BJ (cell line): ENCODE data around the gene PLA2R1. TPM values are rescaled to one million over a fixed set of nuclear protein-coding genes. Genes with fewer than 3 reads are reported as not detected.

Experiments
- CTCF ChIA-PET: fragments of 350-600 bp; formaldehyde crosslinking; extraction: SDS; loops from one replicate; lab custom pipeline; 2021; ENCODE audit warnings: antibody characterized with exemption, inconsistent platforms; lab: Yijun Ruan, JAX
- POLR2A ChIA-PET: fragments of 300-600 bp; sonication (Branson Sonifier 250); formaldehyde crosslinking; extraction: SDS; loops from one replicate; lab custom pipeline; 2021; ENCODE audit warnings: antibody characterized with exemption; lab: Charles Lee
- DNase-seq: peaks from one replicate; pipeline ENCODE4 v3.0.0-alpha.2; 2011; ENCODE audit warnings: low read depth
- H3K27me3 ChIP-seq: 2 replicates; pipeline ENCODE4 v1.6.0; 2011; ENCODE audit warnings: low read length; ENCODE audit not compliant: control insufficient read depth, insufficient read depth
- H3K36me3 ChIP-seq: 2 replicates; pipeline ENCODE4 v1.5.1; 2011; ENCODE audit warnings: low read length; ENCODE audit not compliant: control insufficient read depth, insufficient read depth
- H3K4me3 ChIP-seq: 2 replicates; pipeline ENCODE4 v1.5.1; 2011; ENCODE audit warnings: low read depth, mild to moderate bottlenecking, control low read depth, low read length
- polyA plus RNA-seq: library from polyadenylated mRNA; depleted of rRNA; stranded (reverse); fragments of >200 nt; gene quantifications from 2 replicates; pipeline ENCODE4 v1.2.3, GENCODE V29; 2011
- TF ChIP-seq, protein P1 (sequence below): IDR thresholded peaks from 2 replicates; pipeline ENCODE4 v1.5.1; 2011; ENCODE audit warnings: low read depth, mild to moderate bottlenecking, control low read depth, inconsistent platforms, low read length, moderate library complexity; ENCODE audit not compliant: insufficient read depth

Gene PLA2R1
- polyA plus RNA-seq, 1 experiment = 9.5 TPM

DNA sequence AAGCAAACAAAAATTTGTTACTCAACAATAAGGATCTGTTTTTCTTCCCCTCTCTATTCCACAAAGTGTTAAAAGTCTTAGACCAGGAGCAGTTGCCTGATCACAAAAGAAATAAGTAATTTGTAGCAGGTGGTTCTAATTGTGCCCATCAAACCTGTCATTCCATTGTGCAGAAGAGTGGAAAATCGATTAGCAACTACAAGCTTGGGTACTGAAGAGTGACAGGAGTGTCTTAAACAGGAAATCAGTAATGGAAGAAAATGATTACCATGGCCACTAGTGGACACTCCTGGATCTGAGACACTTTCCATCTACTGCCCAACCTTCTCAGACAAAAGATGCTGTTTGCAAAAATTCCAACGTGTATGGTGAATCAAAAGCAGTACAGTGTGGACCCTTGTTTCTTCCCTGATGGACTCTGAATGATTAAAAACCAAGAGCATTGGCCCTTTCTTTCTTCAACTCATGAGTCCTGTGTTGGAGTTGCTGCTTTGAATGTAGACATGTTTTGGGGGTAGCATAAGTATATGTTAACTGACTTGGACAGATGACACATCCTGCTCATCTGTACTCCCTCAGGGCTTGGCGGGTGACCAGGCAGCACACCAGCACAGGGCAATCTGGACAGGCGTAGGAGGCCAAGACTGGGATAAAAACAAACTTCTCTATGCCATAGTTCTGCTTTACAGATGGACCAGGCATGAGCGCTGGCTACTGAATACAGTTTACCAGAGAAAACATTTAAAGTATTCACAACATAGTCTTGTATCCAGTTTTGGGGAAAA is 51.9 kb downstream of the PLA2R1 start:
- Histone ChIP-seq H3K27me3 (no peaks in the 10 kb centered on the region), H3K4me3 (no peak overlapping the region), H3K36me3 (no peaks in the 10 kb centered on the region)
- ChIA-PET CTCF (no interaction called here), POLR2A (no interaction called here)
- DNase-seq = no peak
- TF ChIP-seq, protein P1, sequence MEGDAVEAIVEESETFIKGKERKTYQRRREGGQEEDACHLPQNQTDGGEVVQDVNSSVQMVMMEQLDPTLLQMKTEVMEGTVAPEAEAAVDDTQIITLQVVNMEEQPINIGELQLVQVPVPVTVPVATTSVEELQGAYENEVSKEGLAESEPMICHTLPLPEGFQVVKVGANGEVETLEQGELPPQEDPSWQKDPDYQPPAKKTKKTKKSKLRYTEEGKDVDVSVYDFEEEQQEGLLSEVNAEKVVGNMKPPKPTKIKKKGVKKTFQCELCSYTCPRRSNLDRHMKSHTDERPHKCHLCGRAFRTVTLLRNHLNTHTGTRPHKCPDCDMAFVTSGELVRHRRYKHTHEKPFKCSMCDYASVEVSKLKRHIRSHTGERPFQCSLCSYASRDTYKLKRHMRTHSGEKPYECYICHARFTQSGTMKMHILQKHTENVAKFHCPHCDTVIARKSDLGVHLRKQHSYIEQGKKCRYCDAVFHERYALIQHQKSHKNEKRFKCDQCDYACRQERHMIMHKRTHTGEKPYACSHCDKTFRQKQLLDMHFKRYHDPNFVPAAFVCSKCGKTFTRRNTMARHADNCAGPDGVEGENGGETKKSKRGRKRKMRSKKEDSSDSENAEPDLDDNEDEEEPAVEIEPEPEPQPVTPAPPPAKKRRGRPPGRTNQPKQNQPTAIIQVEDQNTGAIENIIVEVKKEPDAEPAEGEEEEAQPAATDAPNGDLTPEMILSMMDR = no peak

DNA sequence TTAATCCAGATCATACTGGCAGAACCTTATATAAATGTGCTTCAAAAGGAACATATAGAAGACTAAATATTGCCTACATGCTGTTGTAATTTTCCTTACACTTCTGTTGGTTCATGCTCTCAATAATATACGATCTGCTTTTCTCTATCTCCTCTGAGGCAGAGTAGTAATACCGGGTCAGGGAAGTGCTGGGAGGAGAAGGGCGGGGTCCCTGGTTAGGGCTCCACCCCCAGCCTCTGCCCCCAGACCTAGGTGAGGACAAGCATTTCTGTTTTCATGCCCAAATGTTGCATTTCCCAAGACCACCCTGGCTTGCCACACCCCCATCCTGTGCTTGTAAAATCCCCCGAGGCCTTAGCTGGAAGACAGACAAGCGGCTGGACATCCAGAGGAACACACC is 55.3 kb downstream of the PLA2R1 start:
- no peak for DNase-seq

DNA sequence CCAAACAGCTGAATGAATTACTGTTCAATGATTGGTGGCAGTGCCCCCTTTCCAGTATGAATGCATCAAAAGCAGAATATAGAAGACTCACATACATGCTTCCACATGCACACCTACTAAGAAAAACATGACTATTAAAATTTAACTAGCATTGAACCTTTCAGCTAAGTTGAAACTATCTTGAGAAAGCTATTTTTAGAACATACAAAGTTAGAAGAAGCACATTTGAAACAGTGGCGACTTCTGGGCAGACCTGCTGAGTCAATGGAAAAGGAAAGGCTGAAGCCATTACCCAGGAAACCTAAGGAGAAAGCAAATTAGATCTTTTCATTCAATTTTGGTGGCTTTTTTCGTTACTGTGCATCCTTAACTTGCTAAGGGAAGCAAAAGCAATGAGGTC is 55.9 kb downstream of the PLA2R1 start:
- H3K4me3 ChIP-seq = no peak overlapping the region
- DNase-seq = no peak
- CTCF ChIA-PET = interaction anchor here (0.7 kb wide), 1 partner anchor 168 kb away, joined by 3 read pairs; no protein-coding TSS in a partner anchor
- peaks cover 6% of the 10 kb centered on the region for H3K36me3 ChIP-seq
- H3K27me3 ChIP-seq = no peaks in the 10 kb centered on the region
- POLR2A ChIA-PET = no interaction called here
- TF ChIP-seq, protein P1 = no peak

More for the DNA sequence above, 55.3 kb downstream of the PLA2R1 start:
- ChIA-PET CTCF (no interaction called here), POLR2A (no interaction called here)
- Histone ChIP-seq H3K27me3 (no peaks in the 10 kb centered on the region), H3K36me3 (peaks cover 6% of the 10 kb centered on the region), H3K4me3 (no peak overlapping the region)
- TF ChIP-seq, protein P1 = no peak

DNA sequence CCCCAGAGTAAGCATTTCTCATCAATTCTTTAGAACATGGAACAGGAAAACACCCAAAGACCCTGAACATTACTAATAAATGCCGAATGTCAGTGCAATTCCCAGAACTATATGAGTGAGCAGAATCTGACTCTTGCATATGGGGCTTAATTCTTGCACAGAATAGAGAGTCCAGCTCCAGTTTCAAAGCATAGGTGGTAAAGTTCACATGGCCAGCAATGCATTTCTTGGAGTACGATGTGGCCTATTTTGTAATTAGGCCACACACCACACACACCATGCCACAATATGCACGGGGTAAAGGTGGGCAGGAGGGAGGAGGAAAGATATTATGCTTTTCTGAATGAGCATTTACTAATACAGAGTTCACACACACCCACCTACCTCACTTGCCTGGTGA is 56.5 kb downstream of the PLA2R1 start:
- TF ChIP-seq, protein P1 = no peak
- H3K36me3 ChIP-seq = peaks cover 6% of the 10 kb centered on the region
- ChIA-PET CTCF (interaction anchor here (0.7 kb wide), 1 partner anchor 169 kb away, joined by 3 read pairs; no protein-coding TSS in a partner anchor), POLR2A (no interaction called here)
- no peak for DNase-seq
- H3K27me3 ChIP-seq = no peaks in the 10 kb centered on the region
- H3K4me3 ChIP-seq = no peak overlapping the region

DNA sequence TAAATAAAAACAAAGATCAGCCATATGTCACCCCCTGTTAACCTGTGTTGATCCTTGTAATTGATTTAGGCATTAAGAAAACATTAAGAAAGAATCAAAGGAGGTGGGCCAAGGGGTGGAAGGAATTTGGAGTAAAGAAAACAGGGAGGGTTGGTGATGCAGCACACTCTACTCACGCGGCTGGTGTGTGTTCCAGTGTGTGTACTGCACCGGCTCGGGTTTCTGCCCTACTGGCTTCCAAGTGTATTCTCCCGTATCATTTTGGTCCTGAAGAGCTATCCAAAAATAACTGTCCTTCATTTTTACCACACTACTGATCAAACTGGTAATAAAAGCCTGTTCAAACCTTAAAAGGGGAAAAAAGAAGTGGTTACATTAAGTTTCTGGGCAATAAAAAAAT is 56.9 kb downstream of the PLA2R1 start:
- H3K4me3 ChIP-seq = no peak overlapping the region
- CTCF ChIA-PET = no interaction called here
- POLR2A ChIA-PET = no interaction called here
- DNase-seq = no peak
- no peaks in the 10 kb centered on the region for H3K27me3 ChIP-seq
- peaks cover 6% of the 10 kb centered on the region for H3K36me3 ChIP-seq
- TF ChIP-seq, protein P1 = no peak
